Sigmoid colon (tissue), 4 donors: ENCODE data around the gene CEP85L.

Experiments used
- POLR2AphosphoS5 ChIP-seq, 4 donors: sonication (generic); formaldehyde crosslinking; IDR thresholded peaks; one replicate each; pipeline ENCODE4 v1.6.1; 2017; ENCODE audit warnings: antibody characterized with exemption in 4 of 4
- TF ChIP-seq, protein P1 (sequence below), 4 experiments: fragments of 450-650 bp in 3 of 4; fragments of 200-600 bp in 1 of 4; IDR thresholded peaks; one replicate each; pipeline ENCODE4 v1.5.1; 2016 to 2019; ENCODE audit warnings: antibody characterized with exemption in 4 of 4, mild to moderate bottlenecking in 3 of 4, moderate library complexity in 2 of 4

- no peak for TF ChIP-seq POLR2AphosphoS5 (IDR thresholded peaks at IDR 0.05)
- TF ChIP-seq, protein P1, sequence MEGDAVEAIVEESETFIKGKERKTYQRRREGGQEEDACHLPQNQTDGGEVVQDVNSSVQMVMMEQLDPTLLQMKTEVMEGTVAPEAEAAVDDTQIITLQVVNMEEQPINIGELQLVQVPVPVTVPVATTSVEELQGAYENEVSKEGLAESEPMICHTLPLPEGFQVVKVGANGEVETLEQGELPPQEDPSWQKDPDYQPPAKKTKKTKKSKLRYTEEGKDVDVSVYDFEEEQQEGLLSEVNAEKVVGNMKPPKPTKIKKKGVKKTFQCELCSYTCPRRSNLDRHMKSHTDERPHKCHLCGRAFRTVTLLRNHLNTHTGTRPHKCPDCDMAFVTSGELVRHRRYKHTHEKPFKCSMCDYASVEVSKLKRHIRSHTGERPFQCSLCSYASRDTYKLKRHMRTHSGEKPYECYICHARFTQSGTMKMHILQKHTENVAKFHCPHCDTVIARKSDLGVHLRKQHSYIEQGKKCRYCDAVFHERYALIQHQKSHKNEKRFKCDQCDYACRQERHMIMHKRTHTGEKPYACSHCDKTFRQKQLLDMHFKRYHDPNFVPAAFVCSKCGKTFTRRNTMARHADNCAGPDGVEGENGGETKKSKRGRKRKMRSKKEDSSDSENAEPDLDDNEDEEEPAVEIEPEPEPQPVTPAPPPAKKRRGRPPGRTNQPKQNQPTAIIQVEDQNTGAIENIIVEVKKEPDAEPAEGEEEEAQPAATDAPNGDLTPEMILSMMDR (IDR thresholded peaks at IDR 0.05): no peak
Measured at GRCh38 chr6:118546164-118546879, 105.1 kb downstream of the CEP85L start.
